Body of pancreas (tissue), 4 donors: ENCODE results near the gene SLC35F3.

Experiments used
- POLR2A ChIP-seq, 3 donors: fragments of 450-650 bp; IDR thresholded peaks; one replicate each; pipeline ENCODE4 v1.6.1; 2016; ENCODE audit warnings: antibody characterized with exemption in 3 of 3, mild to moderate bottlenecking in 2 of 3
- TF ChIP-seq, protein P1 (sequence below), 7 experiments: fragments of 450-650 bp in 4 of 7; fragments of 200-600 bp in 3 of 7; sonication (generic) in 3 of 7; IDR thresholded peaks; one replicate each; pipeline ENCODE4 v1.5.1; 2016 to 2019; ENCODE audit warnings: antibody characterized with exemption in 7 of 7

DNA sequence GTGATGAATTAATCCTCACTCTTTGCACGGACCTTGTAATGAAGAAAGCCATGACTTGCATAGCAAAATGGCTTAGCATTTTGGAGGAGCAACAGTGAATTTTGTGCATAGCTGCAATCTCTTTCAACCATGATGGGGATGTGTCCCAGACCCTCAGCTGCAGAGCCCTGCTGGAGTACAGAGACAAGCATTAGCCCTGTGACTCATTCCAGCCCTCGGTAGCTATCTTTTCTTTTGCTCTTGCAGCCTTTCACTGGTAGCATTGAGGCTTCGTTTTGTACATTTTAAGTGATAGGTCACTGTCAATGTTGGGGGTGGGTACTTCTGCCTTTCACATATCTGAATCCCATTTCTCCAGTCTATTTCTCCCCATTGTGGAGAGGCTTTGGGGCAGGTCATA is 58.4 kb downstream of the SLC35F3 start:
- TF ChIP-seq POLR2A (IDR thresholded peaks at IDR 0.05) = no peak
- TF ChIP-seq, protein P1, sequence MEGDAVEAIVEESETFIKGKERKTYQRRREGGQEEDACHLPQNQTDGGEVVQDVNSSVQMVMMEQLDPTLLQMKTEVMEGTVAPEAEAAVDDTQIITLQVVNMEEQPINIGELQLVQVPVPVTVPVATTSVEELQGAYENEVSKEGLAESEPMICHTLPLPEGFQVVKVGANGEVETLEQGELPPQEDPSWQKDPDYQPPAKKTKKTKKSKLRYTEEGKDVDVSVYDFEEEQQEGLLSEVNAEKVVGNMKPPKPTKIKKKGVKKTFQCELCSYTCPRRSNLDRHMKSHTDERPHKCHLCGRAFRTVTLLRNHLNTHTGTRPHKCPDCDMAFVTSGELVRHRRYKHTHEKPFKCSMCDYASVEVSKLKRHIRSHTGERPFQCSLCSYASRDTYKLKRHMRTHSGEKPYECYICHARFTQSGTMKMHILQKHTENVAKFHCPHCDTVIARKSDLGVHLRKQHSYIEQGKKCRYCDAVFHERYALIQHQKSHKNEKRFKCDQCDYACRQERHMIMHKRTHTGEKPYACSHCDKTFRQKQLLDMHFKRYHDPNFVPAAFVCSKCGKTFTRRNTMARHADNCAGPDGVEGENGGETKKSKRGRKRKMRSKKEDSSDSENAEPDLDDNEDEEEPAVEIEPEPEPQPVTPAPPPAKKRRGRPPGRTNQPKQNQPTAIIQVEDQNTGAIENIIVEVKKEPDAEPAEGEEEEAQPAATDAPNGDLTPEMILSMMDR (IDR thresholded peaks at IDR 0.05) = no peak
